SU-DHL-6 (cell line): ENCODE data around the gene PHACTR1.

ENCODE experiments used
- H2AFZ ChIP-seq: fragments of 200-600 bp; sonication (generic); 2 replicates; pipeline ENCODE4 v1.6.1; 2014; ENCODE audit warnings: low read depth, mild to moderate bottlenecking, moderate library complexity, mixed read lengths, antibody characterized with exemption, low read length; ENCODE audit not compliant: severe bottlenecking
- H3F3A ChIP-seq: fragments of 200-600 bp; shearing (Covaris generic); 2 replicates; pipeline ENCODE4 v1.6.0; 2016; ENCODE audit warnings: antibody characterized with exemption, mild to moderate bottlenecking; ENCODE audit not compliant: insufficient read depth
- H3K27ac ChIP-seq: fragments of 200-600 bp; sonication (generic); 2 replicates; pipeline ENCODE4 v1.5.1; 2016; ENCODE audit warnings: low read depth, mild to moderate bottlenecking, low read length, moderate library complexity, mixed read lengths
- H3K27me3 ChIP-seq: fragments of 200-600 bp; sonication (generic), shearing (Covaris generic); 2 replicates; pipeline ENCODE4 v1.6.0; 2014; ENCODE audit warnings: mild to moderate bottlenecking, low read length
- H3K36me3 ChIP-seq: fragments of 200-600 bp; sonication (generic); 2 replicates; pipeline ENCODE4 v1.6.1; 2014; ENCODE audit warnings: mild to moderate bottlenecking, low read length, mixed read lengths
- H3K4me2 ChIP-seq: fragments of 300-600, 200-600 bp; shearing (Covaris generic), sonication (generic); 2 replicates; pipeline ENCODE4 v1.6.0; 2014; ENCODE audit warnings: low read length, low read depth, mild to moderate bottlenecking; ENCODE audit not compliant: poor library complexity, severe bottlenecking
- H3K4me3 ChIP-seq: fragments of 200-600 bp; sonication (generic); 2 replicates; pipeline ENCODE4 v1.5.1; 2014; ENCODE audit warnings: antibody characterized with exemption, low read length, mild to moderate bottlenecking, mixed read lengths; ENCODE audit not compliant: insufficient read depth, poor library complexity, severe bottlenecking
- H3K79me2 ChIP-seq: fragments of 200-600 bp; sonication (generic); 2 replicates; pipeline ENCODE4 v1.6.1; 2014; ENCODE audit warnings: mild to moderate bottlenecking, low read length, moderate library complexity; ENCODE audit not compliant: insufficient read depth
- H3K9ac ChIP-seq: fragments of 200-600 bp; sonication (generic); 2 replicates; pipeline ENCODE4 v1.7.0; 2014; ENCODE audit warnings: mild to moderate bottlenecking, low read length
- H3K9me2 ChIP-seq: fragments of 200-600 bp; sonication (generic); replicated peaks from 2 replicates; pipeline ENCODE4 v1.6.1; 2014; ENCODE audit warnings: low read length; ENCODE audit not compliant: insufficient read depth
- H3K9me3 ChIP-seq: fragments of 200-600 bp; sonication (generic); 2 replicates; pipeline ENCODE4 v1.6.1; 2014; ENCODE audit warnings: low read length, mixed read lengths; ENCODE audit not compliant: insufficient read depth
- H4K20me1 ChIP-seq: fragments of 200-600 bp; sonication (generic); 2 replicates; pipeline ENCODE4 v1.6.1; 2014; ENCODE audit warnings: low read depth, mild to moderate bottlenecking, antibody characterized with exemption, low read length, moderate library complexity, mixed read lengths
- EZH2phosphoT487 ChIP-seq: fragments of 200-600 bp; sonication (generic), shearing (Covaris generic); conservative IDR thresholded peaks from 2 replicates; pipeline ENCODE4 v1.6.1; 2018; ENCODE audit warnings: mild to moderate bottlenecking, antibody characterized with exemption, low read length, moderate library complexity, mixed read lengths
- TF ChIP-seq, protein P1 (sequence below): fragments of 200-600 bp; sonication (generic); IDR thresholded peaks from one replicate; pipeline ENCODE4 v1.5.1; 2017; ENCODE audit warnings: antibody characterized with exemption, mild to moderate bottlenecking, low read length, moderate library complexity; ENCODE audit not compliant: insufficient read depth, poor library complexity, severe bottlenecking

Gene PHACTR1

DNA sequence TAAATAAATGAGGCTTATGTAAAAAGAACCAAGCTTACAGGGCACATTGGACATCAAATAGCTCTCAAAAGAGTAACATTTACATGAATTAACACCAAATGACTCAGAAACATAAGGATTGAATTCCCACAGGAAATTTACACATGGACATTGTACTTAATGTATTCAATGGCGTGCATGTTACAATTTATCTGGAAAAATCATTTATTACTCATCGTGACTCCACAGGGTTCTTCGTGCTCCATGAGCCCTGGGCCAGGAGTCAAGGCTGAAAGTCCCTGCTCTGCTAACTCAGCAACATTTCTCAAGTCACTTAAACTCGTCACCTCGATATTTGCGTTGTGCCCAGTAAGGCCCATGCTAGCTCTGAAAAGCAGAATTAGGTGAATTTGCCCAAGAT lies 158.5 kb downstream of the PHACTR1 start:
- Histone ChIP-seq H2AFZ (no peak overlapping the region), H3K9me2 (no peaks in the 10 kb centered on the region), H3K36me3 (no peaks in the 10 kb centered on the region), H3K9me3 (no peaks in the 10 kb centered on the region), H3K9ac (no peak overlapping the region), H3K79me2 (no peaks in the 10 kb centered on the region), H4K20me1 (no peaks in the 10 kb centered on the region), H3K4me2 (no peak overlapping the region), H3K27me3 (peaks cover 3% of the 10 kb centered on the region; the same call in 1 of the 2 replicates), H3F3A (no peaks in the 10 kb centered on the region), H3K4me3 (no peak overlapping the region), H3K27ac (no peak overlapping the region)
- TF ChIP-seq EZH2phosphoT487: no peak

DNA sequence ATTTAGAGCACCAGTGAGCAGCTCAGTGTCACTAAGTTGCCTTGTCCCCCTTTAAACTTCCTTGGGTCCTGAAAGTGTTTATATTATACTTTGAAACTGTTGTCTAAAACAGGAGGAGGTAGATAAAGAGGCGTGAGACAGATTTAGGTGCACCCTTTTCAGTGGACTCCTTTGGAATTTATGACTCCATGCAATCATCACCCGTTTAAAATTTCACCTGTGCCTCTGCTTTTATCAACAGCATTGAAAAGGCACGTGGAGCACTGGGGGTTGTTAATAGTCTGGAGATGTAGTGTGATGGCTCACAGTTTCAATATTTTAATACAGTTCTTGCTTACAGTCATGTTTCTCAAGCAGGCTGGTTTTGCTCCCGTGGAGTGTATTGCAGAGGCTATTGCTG lies 162.2 kb downstream of the PHACTR1 start:
- H2AFZ ChIP-seq: no peak overlapping the region
- H4K20me1 ChIP-seq: no peaks in the 10 kb centered on the region
- no peak overlapping the region for H3K27ac ChIP-seq
- no peak for TF ChIP-seq EZH2phosphoT487
- TF ChIP-seq, protein P1, sequence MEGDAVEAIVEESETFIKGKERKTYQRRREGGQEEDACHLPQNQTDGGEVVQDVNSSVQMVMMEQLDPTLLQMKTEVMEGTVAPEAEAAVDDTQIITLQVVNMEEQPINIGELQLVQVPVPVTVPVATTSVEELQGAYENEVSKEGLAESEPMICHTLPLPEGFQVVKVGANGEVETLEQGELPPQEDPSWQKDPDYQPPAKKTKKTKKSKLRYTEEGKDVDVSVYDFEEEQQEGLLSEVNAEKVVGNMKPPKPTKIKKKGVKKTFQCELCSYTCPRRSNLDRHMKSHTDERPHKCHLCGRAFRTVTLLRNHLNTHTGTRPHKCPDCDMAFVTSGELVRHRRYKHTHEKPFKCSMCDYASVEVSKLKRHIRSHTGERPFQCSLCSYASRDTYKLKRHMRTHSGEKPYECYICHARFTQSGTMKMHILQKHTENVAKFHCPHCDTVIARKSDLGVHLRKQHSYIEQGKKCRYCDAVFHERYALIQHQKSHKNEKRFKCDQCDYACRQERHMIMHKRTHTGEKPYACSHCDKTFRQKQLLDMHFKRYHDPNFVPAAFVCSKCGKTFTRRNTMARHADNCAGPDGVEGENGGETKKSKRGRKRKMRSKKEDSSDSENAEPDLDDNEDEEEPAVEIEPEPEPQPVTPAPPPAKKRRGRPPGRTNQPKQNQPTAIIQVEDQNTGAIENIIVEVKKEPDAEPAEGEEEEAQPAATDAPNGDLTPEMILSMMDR: no peak
- peaks cover 3% of the 10 kb centered on the region; the same call in 1 of the 2 replicates for H3K27me3 ChIP-seq
- H3K9me2 ChIP-seq: no peaks in the 10 kb centered on the region
- H3K79me2 ChIP-seq: no peaks in the 10 kb centered on the region
- H3K36me3 ChIP-seq: no peaks in the 10 kb centered on the region
- H3K4me3 ChIP-seq: no peak overlapping the region
- no peak overlapping the region for H3K9ac ChIP-seq
- H3K9me3 ChIP-seq: no peaks in the 10 kb centered on the region
- no peaks in the 10 kb centered on the region for H3F3A ChIP-seq
- H3K4me2 ChIP-seq: no peak overlapping the region

DNA sequence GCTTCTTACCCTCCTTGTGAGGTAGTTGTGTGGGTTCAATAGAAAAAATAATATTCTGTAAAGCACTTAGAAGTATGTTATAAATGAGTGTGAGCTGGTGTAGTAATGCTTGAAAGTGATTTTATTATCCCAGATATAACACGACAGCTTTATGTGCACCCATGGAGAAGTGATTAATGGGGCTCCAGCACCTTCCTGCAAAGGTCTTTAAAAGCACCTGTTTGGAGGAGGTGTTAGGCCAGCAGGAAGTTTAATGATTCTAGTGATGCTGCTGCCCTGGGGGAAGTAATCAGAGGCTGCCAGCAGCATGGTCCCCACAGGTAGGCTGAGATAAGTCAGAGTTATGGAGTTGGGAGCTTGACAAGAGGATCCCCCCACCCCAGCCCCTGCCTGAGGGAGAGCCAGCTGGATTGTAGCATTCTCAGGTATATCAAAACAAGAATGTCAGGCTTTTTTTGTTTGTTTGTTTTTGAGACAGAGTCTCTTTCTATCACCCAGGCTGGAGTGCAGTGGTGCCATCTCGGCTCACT lies 166.3 kb downstream of the PHACTR1 start:
- TF ChIP-seq, protein P1: no peak
- no peak for TF ChIP-seq EZH2phosphoT487
- Histone ChIP-seq H3K4me3 (no peak overlapping the region), H3K27me3 (no peaks in the 10 kb centered on the region; the same call in 1 of the 2 replicates), H3K9ac (no peak overlapping the region), H3F3A (no peaks in the 10 kb centered on the region), H3K4me2 (no peak overlapping the region), H3K9me3 (no peaks in the 10 kb centered on the region), H3K9me2 (no peaks in the 10 kb centered on the region), H3K79me2 (no peaks in the 10 kb centered on the region), H3K27ac (no peak overlapping the region), H3K36me3 (no peaks in the 10 kb centered on the region), H2AFZ (no peak overlapping the region), H4K20me1 (no peaks in the 10 kb centered on the region)

- TF ChIP-seq, protein P1: no peak
- no peak for TF ChIP-seq EZH2phosphoT487
- Histone ChIP-seq H4K20me1 (no peaks in the 10 kb centered on the region), H3K9me2 (no peaks in the 10 kb centered on the region), H3K4me2 (no peak overlapping the region), H3K79me2 (no peaks in the 10 kb centered on the region), H2AFZ (no peak overlapping the region), H3K27me3 (no peaks in the 10 kb centered on the region), H3K9me3 (no peaks in the 10 kb centered on the region), H3K27ac (no peak overlapping the region), H3K9ac (no peak overlapping the region), H3F3A (no peaks in the 10 kb centered on the region), H3K36me3 (no peaks in the 10 kb centered on the region), H3K4me3 (no peak overlapping the region)
These were observed 168.4 kb downstream of the PHACTR1 start for GRCh38 chr6:12884983-12885382.
